ENCODE measurements around the gene UBAP1L.
"Not testable (repeated sequence)": the region's sequence is repeated elsewhere in the genome, so short reads cannot be mapped to it uniquely, and the experiment has no call there.

UBAP1L gene

GRCh38 chr15:65083262-65083701 is 31.7 kb downstream of the UBAP1L start:
- DNase-seq (ENCODE audit: low spot score), result no peak

GRCh38 chr15:65082303-65082953 is 32.6 kb downstream of the UBAP1L start:
- no peak for DNase-seq (ENCODE audit: low spot score)

- DNase-seq (ENCODE audit: low spot score), result no peak
Observed at GRCh38 chr15:65081758-65082157, 33.2 kb downstream of the UBAP1L start.

GRCh38 chr15:65081270-65081669 is 33.7 kb downstream of the UBAP1L start:
- DNase-seq (ENCODE audit: low spot score), result no peak

- no peak for DNase-seq (ENCODE audit: low spot score)
Observed at GRCh38 chr15:65079580-65079979, 35.4 kb downstream of the UBAP1L start.

- DNase-seq (ENCODE audit: low spot score), result no peak
Observed at GRCh38 chr15:65077981-65078352, 37.0 kb downstream of the UBAP1L start.

- no peak for DNase-seq (ENCODE audit: low spot score)
Observed at GRCh38 chr15:65077291-65077980, 37.6 kb downstream of the UBAP1L start.

GRCh38 chr15:65076486-65077290 is 38.3 kb downstream of the UBAP1L start, which contains the start of gene KBTBD13:
Gene KBTBD13 (plus strand): TSS chr15:65076746. CDS start chr15:65076816, 70 bp downstream.
- DNase-seq (ENCODE audit: low spot score), result no peak

GRCh38 chr15:65075607-65076395 is 39.2 kb downstream of the UBAP1L start:
- DNase-seq (ENCODE audit: low spot score), result not testable (repeated sequence)

- DNase-seq (ENCODE audit: low spot score), result not testable (repeated sequence)
Observed at GRCh38 chr15:65074946-65075345, 40.1 kb downstream of the UBAP1L start.

GRCh38 chr15:65072617-65073016 is 42.4 kb downstream of the UBAP1L start:
- no peak for DNase-seq (ENCODE audit: low spot score)

GRCh38 chr15:65072027-65072426 is 43.0 kb downstream of the UBAP1L start:
- no peak for DNase-seq (ENCODE audit: low spot score)

GRCh38 chr15:65071381-65071811 is 43.6 kb downstream of the UBAP1L start:
- DNase-seq (ENCODE audit: low spot score), result no peak

- DNase-seq (ENCODE audit: low spot score), result no peak
Observed at GRCh38 chr15:65069779-65070546, 45.0 kb downstream of the UBAP1L start.

GRCh38 chr15:65069179-65069578 is 45.8 kb downstream of the UBAP1L start:
- DNase-seq (ENCODE audit: low spot score), result no peak

- no peak for DNase-seq (ENCODE audit: low spot score)
Observed at GRCh38 chr15:65068403-65068788, 46.6 kb downstream of the UBAP1L start.

GRCh38 chr15:65067645-65068402 is 47.2 kb downstream of the UBAP1L start, which contains the start of gene RASL12:
Gene RASL12 (minus strand): TSS chr15:65067991. CDS start chr15:65067835, 156 bp downstream.
- no peak for DNase-seq (ENCODE audit: low spot score)

GRCh38 chr15:65067317-65067644 is 47.7 kb downstream of the UBAP1L start:
- DNase-seq (ENCODE audit: low spot score), result no peak

GRCh38 chr15:65066635-65067316 is 48.2 kb downstream of the UBAP1L start:
- no peak for DNase-seq (ENCODE audit: low spot score)
